GOT3 (cell line): ENCODE results near the gene GPR15LG.

Experiments
- DNase-seq: peaks from one replicate; lab custom pipeline; 2025; ENCODE audit warnings: mixed read lengths; lab: John Stamatoyannopoulos, UW

Gene GPR15LG

GRCh38 chr10:84193846-84194423 lies 20.3 kb downstream of the GPR15LG start:
- DNase-seq, result no peak

- no peak for DNase-seq
Observed at GRCh38 chr10:84194424-84195043, 20.9 kb downstream of the GPR15LG start, which contains the start of gene CDHR1. TSS of gene CDHR1 (plus strand) at chr10:84194537. CDS start at chr10:84194761, 224 bp downstream.

GRCh38 chr10:84195044-84195830 lies 21.6 kb downstream of the GPR15LG start:
- DNase-seq, result no peak

- DNase-seq, result no peak
Observed at GRCh38 chr10:84196083-84196482, 22.5 kb downstream of the GPR15LG start.

GRCh38 chr10:84196941-84197340 lies 23.3 kb downstream of the GPR15LG start:
- no peak for DNase-seq

GRCh38 chr10:84197643-84198042 lies 24.0 kb downstream of the GPR15LG start:
- DNase-seq, result no peak

- DNase-seq, result no peak
Observed at GRCh38 chr10:84198206-84198915, 24.8 kb downstream of the GPR15LG start.

GRCh38 chr10:84200537-84201243 lies 27.1 kb downstream of the GPR15LG start:
- DNase-seq, result no peak

- DNase-seq, result no peak
Observed at GRCh38 chr10:84201244-84201606, 27.6 kb downstream of the GPR15LG start.

GRCh38 chr10:84201682-84202081 lies 28.1 kb downstream of the GPR15LG start:
- DNase-seq, result no peak

- DNase-seq, result no peak
Observed at GRCh38 chr10:84202349-84202748, 28.7 kb downstream of the GPR15LG start.

- DNase-seq, result no peak
Observed at GRCh38 chr10:84204122-84204521, 30.5 kb downstream of the GPR15LG start.

- no peak for DNase-seq
Observed at GRCh38 chr10:84204610-84205009, 31.0 kb downstream of the GPR15LG start.

- no peak for DNase-seq
Observed at GRCh38 chr10:84205049-84205852, 31.6 kb downstream of the GPR15LG start.

GRCh38 chr10:84205853-84206525 lies 32.4 kb downstream of the GPR15LG start:
- DNase-seq, result no peak

GRCh38 chr10:84208023-84208422 lies 34.4 kb downstream of the GPR15LG start:
- no peak for DNase-seq

- DNase-seq, result no peak
Observed at GRCh38 chr10:84211566-84211965, 38.0 kb downstream of the GPR15LG start.

- no peak for DNase-seq
Observed at GRCh38 chr10:84212014-84212413, 38.4 kb downstream of the GPR15LG start.

- no peak for DNase-seq
Observed at GRCh38 chr10:84213076-84213475, 39.5 kb downstream of the GPR15LG start.

GRCh38 chr10:84214046-84214572 lies 40.5 kb downstream of the GPR15LG start:
- no peak for DNase-seq
